Measurements from ENCODE around the gene SCN8A.

Gene SCN8A

DNA sequence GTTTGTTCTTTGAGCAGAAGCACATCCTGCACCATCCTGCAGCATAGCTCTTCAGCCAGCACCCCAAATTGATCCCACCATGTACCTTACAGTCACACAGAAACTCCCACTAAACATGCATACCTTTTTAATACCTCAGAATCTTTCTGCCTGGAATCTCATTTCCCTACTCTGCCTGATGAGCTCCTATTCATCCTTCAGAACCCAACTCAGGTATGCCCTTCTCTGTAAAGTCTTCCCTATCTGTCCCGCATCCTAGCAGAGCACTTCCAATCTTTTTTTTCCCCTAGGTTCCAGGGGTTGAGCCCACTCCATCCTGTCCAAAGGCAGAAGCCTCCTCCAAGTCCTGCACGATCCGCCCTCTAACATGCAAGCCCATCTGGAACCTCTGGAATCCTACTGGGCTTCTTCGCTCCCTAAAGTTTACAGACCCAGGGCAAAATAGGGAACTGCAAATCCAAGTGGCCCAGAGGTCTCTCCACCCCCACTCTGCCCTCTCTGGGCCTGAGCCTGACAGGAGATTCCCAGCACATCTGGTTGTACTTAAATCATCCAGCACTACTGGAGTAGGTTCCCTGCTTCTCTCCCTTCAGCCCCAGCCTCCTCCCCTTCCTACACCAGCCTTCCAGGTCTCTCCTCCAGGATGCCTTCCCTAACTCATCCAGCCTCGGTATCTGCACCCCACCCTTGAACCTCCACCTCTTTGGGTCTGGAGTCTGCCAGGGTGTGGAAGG lies 261.5 kb downstream of the SCN8A start:
- DNase-seq (ENCODE audit: low read depth), result no peak

DNA sequence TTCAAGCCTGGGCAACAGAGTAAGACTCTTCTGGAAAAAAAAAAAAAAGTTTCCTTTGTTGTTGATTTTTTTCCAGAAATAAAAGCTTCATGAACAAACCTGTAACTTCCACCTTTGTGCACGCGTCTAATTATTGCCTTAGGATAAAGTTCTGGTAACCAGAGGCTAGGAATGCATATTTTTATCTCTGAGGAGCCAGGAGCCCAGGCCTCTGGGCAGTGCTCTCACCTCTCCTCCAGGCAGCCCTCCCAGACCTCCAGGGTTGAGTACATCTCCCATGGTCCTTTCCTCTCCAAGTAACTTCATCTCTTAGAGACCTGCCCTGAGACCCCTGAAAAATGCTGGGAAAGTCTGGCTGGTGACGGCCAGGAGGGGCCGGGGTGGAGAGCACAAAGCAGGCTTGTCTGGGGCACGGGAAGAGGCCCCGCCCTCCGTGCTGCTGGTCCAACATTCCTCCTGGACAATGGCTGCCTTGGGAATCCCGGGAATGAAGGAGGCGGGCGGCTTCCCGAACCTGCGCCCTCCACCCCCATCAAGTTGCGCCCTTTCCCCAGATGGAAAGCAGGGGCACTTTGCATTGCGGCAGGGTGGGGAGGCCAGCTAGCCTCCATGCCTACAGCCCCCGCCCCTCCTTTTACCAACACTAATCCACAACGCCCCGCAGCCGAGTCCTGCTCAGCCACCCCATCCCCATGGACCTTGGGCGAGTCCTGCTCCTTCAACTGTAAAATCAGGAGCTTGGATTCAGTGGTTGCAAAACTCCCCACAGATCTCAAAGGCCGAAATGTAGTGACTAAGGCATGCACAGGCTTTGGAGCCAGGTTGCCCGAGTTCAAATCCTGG lies 264.8 kb downstream of the SCN8A start:
- DNase-seq (ENCODE audit: low read depth), result no peak

DNA sequence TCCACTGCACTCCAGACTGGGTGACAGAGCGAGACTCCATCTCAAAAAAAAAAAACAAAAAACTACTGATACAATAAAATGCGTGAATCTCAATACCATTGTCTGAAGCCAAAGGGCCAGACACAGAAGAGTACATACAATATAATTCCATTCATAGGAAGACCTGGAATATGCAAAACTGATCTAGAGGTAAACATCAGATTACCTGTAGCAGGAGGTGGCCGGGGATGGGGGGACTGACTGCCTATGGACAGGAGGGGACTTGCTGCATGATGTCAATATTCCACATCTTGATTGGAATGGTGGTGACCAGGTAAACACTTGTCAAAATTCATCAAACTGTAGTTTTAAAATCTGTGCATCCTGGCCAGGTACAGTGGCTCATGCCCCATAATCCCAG lies 270.0 kb downstream of the SCN8A start:
- DNase-seq (ENCODE audit: low read depth), result no peak
